Stimulated activated CD4-positive, alpha-beta T cell treated with anti-CD3 and anti-CD28 coated beads, Interleukin-2, amount 100 ng/mL, for 24 hours (primary cell): ENCODE data around the gene LITAF.
A peak's percentile ranks its signal among the peaks of the same experiment; 100 is the strongest.
"Not testable (repeated sequence)": the region's sequence is repeated elsewhere in the genome, so short reads cannot be mapped to it uniquely, and the experiment has no call there.

Source experiments
- DNase-seq, 2 donors: peaks; one replicate each; pipeline ENCODE4 v3.0.0-alpha.2; 2020

LITAF gene

DNA sequence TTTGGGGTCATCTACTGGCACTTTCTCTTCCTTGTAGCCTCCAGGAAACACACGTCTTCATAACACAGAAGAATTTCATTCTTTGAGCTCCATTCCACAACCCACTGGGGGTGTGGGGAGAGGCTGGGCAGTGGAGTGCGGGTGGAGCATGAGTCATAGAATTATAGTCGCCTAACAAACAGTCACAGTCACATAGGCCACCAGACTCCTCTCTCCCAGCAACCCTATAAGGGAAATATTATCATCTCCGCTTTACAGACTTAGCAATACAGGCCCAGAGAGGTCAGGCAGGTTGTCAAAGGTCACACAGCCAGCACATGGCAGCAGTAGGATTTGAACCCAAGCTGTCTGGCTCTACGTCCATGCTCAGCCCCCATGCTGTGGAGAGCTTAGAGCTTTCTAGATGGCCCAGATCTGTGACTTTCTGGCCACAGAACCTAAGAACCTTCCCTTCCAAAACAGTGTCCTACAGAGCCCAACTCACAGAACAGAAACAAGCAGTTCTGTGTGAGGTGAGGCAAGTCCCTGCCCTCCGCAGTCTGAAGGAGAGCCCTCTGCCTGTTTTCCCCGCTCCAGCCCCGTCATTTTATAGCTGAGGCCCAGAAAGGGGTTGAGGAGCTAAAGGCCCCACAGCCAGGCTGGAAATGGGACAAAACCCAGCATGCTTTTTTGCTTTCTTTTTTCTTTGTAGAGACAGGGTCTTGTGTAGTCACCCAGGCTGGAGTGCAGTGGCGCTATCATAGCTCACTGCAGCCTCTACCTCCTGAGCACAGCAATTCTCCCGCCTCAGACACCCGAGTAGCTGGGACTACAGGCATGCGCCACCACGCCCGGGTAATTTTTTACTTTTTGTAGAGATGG lies 10.7 kb upstream of the LITAF start:
- no peak for DNase-seq

DNA sequence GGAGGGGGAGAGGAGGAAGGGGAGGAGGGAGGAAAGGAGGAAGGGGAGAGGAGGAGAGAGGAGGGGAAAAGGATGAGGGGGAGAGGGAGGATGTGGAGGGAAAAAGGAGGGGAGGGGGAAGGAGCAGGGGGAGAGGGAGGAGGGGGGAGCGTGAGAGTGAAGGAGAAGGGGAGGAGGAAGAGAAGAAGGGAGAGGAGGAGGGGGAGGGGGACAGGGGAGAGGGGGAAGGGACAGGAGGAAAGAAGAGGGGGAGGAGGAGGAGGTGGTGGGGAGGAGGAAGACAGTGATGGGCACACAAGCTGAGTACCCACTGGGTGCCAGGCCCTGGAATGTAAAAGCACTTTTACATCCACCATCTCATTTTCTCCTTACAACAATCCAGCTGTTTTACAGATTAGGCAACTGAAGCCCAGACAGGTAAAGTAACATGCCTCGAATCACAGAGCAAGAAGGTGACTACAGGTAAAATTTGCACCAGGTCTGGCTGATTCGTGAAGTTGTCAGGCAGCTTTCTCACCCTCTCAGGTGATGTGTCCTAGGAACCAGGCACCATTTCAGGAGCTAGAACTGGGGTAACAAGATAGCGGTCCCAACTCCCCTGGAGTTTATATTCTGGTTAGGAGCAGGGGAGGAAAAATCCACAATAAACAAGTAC lies 10.0 kb upstream of the LITAF start:
- no peak for DNase-seq

DNA sequence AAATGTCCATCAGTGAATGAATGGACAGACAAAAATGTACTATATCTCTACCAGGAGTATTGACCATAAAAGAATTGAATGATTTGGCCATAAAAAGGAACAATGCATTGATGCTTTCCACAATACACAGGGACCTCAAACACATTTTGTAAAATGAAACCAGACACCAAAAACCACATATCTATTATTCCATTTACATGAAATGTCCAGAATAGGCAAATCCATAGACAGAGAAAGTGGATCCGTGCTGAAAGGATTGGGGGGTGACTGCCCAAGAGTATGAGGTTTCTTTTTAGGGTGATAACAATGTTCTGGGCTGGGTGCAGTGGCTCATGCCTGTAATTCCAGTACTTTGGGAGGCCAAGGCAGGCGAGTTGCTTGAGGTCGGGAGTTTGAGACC lies 6.9 kb upstream of the LITAF start:
- no peak for DNase-seq

DNA sequence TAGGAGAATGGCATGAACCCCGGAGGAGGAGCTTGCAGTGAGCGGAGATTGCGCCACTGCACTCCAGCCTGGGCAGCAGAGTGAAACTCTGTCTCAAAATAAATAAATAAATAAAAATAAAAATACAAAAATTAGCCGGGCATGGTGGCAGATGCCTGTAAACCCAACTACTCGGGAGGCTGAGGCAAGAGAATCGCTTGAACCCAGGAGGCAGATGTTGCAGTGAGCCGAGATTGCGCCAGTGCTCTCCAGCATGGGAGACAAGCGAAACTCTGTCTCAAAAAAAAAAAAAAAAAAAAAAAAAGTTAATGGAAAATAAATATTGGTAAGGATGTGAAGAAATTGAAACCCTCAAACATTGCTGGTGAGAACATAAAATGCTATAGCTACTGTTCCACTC lies 6.4 kb upstream of the LITAF start:
- DNase-seq = not testable (repeated sequence)

DNA sequence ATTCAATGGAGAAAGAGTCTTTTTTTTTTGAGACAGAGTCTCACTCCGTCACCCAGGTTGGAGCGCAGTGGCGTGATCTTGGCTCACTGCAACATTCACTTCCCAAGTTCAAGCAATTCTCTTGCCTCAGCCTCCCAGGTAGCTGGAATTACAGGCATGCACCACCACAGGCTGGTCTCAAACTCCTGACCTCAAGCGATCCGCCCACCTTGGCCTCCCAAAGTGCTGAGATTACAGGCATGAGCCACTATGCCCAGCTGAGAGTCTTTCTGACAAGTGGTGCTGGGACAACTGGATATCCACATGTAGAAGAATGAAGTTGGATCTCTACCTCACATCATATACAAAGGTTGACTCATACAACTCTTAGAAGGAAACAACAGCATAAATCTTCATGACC lies 4.9 kb upstream of the LITAF start:
- DNase-seq = not testable (repeated sequence)

DNA sequence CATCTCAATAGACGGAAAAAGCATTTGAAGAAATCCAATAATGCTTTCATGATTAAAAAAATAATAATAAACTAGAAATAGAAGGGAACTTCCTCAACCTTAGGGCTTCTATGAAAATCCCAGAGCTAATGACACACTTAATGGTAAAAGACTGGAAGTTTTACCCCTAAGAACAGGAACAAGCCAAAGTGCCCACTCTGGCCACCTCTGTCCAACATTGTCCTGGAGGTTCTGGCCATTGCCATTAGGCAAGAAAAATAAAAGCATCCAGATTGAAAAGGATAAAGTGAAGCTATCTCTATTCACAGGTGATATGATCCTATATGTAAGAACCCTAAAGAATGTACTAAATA lies 2.5 kb upstream of the LITAF start:
- DNase-seq = no peak

DNA sequence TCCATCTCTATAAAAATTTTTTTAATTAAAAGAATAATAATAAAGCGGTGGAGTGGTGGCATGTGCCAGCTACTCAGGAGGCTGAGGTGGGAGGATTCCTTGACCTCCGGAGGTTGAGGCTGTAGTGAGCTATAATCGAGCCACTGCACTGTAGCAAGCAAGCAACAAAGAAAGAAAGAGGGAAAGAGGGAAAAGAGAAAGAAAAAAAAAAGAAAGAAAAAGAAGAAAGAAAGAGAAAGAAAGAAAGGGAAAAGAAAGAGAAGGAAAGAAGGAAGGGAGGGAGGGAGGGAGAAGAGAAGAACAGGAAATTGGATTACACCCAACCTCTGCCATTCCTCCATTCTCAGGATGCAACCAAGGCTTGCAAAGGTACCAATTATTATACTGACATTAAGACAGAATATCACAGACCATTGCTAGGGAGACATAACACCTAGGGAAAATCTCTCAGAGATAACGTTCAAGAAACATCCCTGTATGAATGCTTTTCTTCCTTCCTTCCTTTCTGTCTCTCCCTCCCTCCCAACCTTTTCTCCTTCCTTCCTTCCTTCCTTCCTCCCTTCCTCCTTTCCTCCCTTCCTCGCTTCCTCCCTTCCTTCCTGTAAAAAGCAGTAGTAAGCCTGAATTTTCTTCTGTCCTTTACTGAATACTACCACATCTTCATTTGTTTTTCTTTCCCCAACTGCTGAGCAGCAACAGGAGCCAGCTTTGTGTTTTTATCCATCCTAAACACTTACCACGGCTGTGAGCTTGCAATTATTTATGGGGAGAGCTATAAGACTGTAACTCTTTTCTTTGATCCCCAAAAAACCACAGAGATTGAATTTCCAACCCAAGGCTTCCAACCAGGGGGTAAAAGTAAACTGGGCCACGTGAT lies 1.8 kb upstream of the LITAF start:
- no peak for DNase-seq

DNA sequence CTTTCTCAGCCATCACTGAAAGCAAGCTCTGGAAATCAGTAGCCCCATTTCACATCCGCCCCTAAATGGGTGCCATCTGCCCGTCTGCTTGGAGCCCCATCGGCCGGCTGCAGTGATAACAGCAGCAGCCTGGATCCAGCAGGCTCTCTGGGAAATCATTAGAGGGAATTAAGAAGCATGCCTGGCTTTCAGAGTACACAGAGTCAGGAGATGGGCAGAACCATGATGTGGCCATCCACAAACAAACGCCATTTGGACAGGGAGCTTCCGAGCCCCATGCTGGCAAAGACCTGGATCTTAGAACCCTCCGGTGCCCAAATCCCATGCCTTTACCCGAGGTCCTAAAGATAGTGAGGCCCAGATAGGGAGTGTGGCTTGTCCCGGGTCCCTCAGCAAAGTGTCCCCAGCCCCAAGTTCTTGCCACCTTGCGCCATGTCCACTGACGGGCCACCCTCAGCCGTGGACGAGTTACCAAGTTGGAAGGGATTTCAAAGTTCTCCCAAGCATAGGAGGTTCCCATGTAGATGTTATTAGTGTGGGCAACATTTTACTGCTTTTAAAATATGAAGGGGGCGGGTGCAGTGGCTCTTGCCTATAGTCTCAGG lies 1.0 kb upstream of the LITAF start:
- no peak for DNase-seq

DNA sequence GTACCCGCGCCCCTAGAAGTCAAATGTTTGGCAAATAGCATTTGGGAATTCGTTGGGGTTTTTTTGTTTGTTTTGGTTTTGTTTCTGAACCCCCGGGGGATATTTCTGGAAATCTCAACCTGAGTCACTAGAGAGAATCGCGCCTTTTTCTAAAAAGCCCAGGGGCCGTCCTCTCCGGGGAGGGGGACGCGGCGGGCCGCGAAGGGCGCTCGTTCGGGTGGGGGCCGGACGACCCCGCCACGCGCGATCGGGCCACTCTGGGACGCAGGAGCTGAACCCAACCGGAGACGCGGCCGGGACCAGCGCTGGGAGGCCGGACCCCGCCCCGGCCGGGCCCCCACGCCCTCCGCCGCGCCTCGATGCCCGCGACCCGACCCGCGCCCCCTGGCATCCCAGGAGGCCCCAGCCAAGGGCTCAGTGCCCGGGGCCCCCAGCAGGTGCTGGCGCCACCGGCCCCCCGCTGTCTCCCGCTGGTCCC lies 302 bp downstream of the LITAF start:
- DNase-seq = peak in 1 of 2 donors; percentile 54

DNA sequence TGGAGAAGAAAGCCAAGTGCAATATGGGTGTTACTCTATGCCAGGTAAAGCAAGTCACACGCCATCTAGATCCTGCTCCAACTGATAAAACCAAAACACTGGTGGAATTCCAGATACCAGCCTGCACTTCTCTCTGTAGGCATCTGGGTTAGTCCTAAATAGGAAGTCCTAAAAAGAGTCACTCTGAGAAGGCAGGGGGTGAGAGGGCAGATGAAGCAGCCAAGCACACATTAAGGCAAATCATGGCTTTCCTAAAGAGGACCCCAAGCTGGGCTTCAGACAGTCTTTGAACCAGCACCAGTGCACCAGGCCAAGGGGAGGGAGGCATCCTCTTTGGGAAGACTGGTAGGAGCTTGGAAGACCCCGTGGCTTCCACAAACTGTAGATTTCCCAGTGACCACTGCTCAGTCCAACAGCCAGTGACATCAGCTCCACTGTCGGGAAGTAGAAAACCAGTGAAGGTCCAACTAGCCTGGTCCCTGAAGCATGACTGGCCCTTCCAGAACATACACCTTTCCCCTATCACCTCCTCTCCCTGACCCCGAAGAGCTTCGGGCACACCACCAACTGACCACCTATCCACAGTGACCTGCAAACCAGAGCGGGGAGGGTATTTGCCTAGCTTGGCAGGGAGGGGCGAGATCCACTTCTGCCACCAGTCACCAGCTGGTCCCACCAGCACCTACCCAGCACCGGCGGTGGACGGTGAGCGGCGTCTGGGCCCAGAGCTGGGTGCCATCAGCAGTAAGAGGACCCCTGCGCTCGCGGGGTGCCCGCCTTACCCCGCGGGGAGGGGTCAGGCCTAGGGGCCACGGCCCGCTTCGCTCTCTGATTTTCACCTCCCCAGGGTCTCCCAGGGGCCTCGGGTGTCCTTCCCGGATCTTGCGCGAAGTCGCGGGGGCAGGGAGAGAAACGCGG lies 1.0 kb downstream of the LITAF start:
- peak; percentile 39 to 41 for DNase-seq

DNA sequence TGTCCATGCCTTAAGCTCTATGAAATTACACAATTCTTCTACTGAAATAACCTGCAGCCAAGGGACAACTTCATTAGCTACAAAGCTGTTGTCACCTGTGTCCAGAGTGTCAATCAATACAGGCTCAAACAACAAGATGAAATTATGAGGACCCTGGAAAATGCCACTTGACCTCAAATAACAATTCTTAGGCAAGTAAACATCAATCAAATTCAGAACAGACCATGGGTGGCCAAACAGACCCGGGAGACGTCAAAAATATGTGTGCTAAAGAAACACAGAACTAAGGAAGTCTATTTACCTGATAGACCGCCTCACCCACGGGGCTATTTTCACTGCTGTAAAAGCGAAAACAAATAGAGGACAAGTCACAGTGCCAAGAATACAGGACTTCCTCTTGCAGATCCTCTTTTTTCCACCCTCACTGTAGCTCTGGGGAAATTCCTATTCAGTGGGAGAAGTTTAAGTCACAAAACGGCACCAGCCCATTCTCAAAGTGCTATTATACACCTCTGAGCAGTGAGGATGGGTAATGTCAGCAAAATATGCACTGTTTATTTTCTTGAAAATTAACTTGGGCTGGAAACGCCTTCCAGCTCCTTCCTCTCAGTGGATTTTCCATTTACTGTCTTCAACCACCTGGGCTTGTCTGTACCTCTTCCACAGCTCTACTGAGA lies 2.7 kb downstream of the LITAF start:
- DNase-seq = no peak

DNA sequence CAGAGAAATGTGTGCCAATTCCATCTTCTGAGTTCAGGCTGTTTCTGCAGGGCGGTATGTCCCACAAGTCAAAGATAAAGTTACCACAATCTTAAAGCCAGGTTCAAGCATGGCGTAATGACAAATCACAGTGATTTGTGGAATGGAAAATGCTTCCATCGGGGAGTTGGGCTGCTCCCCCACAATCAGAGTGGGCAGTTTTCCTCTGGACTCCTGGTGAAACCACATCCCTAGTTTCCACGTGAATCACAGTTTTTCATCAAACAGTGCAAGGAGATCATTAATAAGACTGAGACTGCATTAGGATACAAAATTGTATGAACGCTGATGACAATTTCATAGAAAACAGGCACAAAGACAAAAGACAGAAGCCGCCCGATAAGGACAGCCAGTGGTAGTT lies 3.6 kb downstream of the LITAF start:
- no peak for DNase-seq

DNA sequence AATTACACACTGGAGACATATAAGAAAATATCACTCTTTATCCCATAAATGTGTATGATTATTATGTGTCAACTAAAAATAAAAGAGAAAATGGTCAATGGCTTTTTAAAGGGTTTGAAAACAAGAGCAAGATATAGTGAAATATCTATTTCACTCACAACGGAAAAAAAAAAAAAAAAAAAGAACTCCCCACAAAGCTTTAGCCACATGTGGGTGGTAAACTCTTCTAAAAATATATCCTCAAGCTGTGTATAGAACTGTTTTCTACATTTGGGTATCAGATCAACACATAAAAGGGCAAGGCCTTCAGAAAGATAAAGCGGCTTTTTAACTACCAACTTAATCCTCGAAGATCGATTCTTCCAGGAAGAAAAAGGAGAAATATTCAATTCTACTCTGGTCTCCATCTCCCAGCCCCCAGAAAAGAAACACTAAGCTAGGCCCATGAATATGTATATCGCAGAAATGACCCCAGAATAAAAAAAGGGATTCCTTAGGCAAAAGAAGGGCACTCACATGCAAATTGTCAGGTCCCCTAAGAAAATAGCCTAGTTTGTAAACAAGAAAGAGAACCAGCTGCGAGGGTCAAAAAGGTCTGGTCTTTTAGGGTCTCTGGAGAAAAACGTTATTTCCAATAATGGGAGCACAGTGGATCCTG lies 4.4 kb downstream of the LITAF start:
- no peak for DNase-seq

DNA sequence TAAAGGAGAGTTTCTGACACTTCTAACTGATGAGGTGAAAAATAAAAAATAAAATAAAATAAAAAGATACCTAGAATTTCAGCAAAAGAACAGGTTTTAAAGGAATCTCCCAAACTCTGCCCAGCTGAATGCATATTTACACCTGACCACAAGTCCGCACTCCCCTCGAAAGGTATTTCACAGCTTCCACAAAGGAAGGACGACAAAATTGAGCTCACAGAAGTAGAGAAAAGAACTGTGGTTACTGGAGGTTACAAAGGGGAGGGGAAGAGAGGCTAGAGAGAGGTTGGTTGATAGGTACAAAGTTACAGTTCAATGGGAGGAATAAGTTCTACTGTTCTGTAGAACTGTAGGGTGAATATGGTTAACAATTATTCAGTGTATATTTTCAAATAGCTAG lies 5.0 kb downstream of the LITAF start:
- no peak for DNase-seq

DNA sequence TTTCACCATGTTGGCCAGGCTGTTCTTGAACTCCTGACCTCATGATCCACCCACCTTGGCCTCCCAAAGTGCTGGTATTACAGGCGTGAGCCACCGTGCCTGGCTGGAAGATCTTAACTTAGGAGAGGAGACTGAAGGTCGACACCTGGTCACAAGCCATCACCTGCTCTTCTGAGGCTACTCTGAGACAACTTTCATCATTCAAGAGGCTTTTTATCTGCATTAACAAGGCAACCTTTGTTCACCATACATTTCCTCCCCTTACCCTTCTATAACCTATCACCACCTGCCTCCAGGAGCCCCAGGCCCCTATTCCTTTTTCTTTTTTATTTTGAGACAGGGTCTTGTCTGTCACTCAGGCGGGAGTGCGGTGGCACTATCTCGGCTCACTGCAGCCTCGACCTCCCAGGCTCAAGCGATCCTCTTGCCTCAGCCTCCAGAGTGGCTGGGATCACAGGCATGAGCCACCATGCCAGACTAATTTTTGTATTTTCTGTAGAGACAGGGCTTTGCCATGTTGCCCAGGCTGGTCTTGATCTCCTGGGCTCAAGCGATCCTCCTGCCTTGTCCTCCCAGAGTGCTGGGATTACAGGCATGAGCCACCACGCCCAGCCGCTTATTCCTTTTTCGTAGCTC lies 6.2 kb downstream of the LITAF start:
- no peak for DNase-seq

DNA sequence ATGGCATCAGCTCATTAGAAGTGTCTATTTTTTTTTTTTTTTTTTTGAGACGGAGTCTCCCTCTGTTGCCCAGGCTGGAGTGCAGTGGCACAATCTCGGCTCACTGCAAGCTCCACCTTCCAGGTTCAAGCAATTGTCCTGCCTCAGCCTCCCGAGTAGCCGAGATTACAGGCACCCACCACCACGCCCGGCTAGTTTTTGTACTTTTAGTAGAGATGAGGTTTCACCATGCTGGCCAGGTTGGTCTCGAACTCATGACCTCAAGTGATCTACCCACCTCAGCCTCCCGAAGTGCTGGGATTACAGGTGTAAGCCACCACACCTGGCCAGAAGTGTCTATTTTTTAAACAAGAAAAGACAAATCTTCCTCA lies 9.4 kb downstream of the LITAF start:
- DNase-seq = not testable (repeated sequence)

DNA sequence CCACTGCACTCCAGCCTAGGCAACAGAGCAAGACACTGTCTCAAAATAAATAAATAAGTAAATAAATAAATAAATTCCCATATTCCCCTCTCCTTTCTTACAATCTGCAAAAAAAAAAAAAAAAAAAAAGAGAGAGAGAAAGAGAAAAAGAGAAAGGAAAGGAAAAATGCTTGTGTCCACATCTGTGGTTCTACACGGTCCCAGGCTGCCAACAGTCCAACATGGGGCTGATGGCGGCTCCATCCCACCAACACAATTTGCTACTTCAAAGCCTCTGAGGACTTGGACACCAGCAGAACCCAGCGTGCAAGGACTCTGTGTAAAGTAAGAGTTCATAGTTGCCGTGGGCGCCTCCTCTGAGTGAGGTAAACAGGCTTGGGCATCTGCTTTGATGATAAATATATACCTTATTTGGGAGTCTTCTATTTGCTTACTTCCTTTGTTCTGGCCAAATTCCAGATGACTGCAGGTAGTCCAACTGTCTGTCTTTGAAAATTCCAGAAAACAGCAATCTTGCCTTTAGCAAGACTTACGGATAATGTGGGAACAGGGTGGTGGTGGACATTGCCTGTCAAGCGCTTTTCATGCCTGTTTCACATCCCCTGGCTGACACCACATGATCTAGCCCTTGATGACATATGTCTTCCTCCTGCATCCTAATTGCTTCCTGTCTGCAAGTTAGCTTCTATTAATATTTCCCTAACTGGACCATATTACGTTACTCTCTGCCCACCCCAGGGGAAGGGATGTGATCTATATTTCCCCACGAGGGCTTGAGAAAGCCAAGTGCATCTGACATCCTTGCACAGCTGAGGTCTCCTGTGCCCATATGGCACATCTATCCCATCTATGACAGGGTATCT lies 10.1 kb downstream of the LITAF start:
- no peak for DNase-seq

DNA sequence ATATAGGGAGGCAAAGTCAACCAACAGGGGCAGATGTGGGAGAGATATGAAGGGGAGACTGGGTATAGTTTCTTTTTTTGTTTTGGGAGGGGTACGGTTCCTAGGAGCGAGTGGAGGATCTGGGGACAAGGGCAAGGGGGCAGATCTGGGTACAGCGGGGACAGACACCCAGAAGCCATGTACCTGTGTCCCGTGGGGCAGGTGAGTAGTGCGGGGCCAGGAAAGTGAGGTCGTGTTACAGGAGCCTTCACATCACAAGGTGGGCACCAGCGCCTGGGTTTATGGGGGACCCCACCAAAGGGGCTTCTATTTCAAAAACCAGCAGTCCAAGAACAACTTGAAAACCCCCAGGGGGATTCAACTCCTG lies 11.5 kb downstream of the LITAF start:
- DNase-seq = no peak

DNA sequence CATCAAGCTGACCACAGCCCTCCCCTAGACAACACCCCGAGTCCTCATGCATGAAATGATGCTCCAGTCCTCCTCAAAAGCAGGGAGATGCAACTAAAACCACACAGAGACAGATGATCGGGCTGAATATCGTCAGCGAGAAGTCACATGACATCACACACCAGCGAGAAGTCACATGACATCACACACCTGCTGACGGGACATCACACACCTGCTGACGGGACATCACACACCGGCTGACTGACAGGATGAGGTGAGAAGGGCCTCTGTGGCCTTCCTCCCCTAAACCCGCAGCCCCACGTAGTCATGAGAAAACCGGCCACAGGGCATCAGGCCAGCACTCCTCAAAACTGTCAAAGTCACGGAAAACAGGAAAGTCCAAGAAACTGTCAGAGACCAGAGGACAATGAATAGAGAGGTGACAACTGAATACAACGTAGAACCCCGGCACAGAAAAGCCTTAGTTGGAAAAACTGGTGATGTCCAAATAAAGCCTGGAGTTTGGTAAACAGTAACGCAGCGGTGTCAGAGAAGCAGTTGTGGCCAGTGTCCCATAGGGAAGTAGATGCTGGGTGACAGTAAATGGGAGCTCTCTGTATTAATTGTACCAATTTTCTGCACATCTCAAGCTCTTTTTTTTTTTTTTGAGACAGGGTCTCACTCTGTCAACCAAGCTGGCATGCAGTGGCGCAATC lies 14.3 kb downstream of the LITAF start:
- DNase-seq = peak in 1 of 2 donors; percentile 33
